ENCODE results near the gene COL25A1.
"Not testable (repeated sequence)": the region's sequence is repeated elsewhere in the genome, so short reads cannot be mapped to it uniquely, and the experiment has no call there.

Gene COL25A1

GRCh38 chr4:108947526-108947925 lies 354.9 kb downstream of the COL25A1 start:
- no peak for DNase-seq

- DNase-seq: no peak
Measured at GRCh38 chr4:108946237-108946636, 356.2 kb downstream of the COL25A1 start.

GRCh38 chr4:108943976-108944591 lies 358.4 kb downstream of the COL25A1 start:
- no peak for DNase-seq

GRCh38 chr4:108943371-108943770 lies 359.1 kb downstream of the COL25A1 start:
- no peak for DNase-seq

GRCh38 chr4:108941904-108942430 lies 360.5 kb downstream of the COL25A1 start:
- no peak for DNase-seq

GRCh38 chr4:108940634-108941033 lies 361.8 kb downstream of the COL25A1 start:
- DNase-seq: no peak

- DNase-seq: no peak
Measured at GRCh38 chr4:108940149-108940548, 362.3 kb downstream of the COL25A1 start.

- DNase-seq: no peak
Measured at GRCh38 chr4:108937066-108937465, 365.4 kb downstream of the COL25A1 start.

GRCh38 chr4:108933925-108934324 lies 368.5 kb downstream of the COL25A1 start:
- not testable (repeated sequence) for DNase-seq

- no peak for DNase-seq
Measured at GRCh38 chr4:108933046-108933445, 369.4 kb downstream of the COL25A1 start.

- DNase-seq: no peak
Measured at GRCh38 chr4:108931926-108932325, 370.5 kb downstream of the COL25A1 start.

- no peak for DNase-seq
Measured at GRCh38 chr4:108930186-108930585, 372.3 kb downstream of the COL25A1 start.

- no peak for DNase-seq
Measured at GRCh38 chr4:108926781-108927180, 375.7 kb downstream of the COL25A1 start.

- no peak for DNase-seq
Measured at GRCh38 chr4:108926061-108926460, 376.4 kb downstream of the COL25A1 start.

- DNase-seq: no peak
Measured at GRCh38 chr4:108922191-108922590, 380.3 kb downstream of the COL25A1 start.

- DNase-seq: no peak
Measured at GRCh38 chr4:108920395-108921087, 381.9 kb downstream of the COL25A1 start.

- peak; percentile 18 for DNase-seq
Measured at GRCh38 chr4:108919226-108919893, 383.1 kb downstream of the COL25A1 start.

- DNase-seq: no peak
Measured at GRCh38 chr4:108917255-108917654, 385.2 kb downstream of the COL25A1 start.

- DNase-seq: no peak
Measured at GRCh38 chr4:108916638-108917037, 385.8 kb downstream of the COL25A1 start.

- DNase-seq: no peak
Measured at GRCh38 chr4:108906866-108907367, 395.5 kb downstream of the COL25A1 start.

GRCh38 chr4:108906006-108906405 lies 396.5 kb downstream of the COL25A1 start:
- no peak for DNase-seq

GRCh38 chr4:108903464-108904221 lies 398.8 kb downstream of the COL25A1 start:
- no peak for DNase-seq

- DNase-seq: no peak
Measured at GRCh38 chr4:108902769-108903168, 399.7 kb downstream of the COL25A1 start.

Measured in NCI-H524 treated with DMSO at 0.1 percent for 48 hours (cell line).